OCI-LY3 (cell line): Measurements from ENCODE around the gene NLRC3.

Experiments used
- CTCF ChIP-seq: fragments of 200-600, 300-600 bp; sonication (generic); IDR thresholded peaks from 2 replicates; pipeline ENCODE4 v1.5.1; 2014; ENCODE audit warnings: antibody characterized with exemption, low read length, low read depth
- EZH2phosphoT487 ChIP-seq: fragments of 200-600 bp; shearing (Covaris generic); IDR thresholded peaks from 2 replicates; pipeline ENCODE4 v1.6.1; 2018; ENCODE audit warnings: antibody characterized with exemption, mixed run types, low read depth

- TF ChIP-seq CTCF (no peak), EZH2phosphoT487 (no peak)
These were observed 6.3 kb upstream of the NLRC3 start for GRCh38 chr16:3583303-3584038.
